ENCODE results near the gene EGR4.

EGR4 gene

GRCh38 chr2:73300926-73301325 lies 7.6 kb upstream of the EGR4 start:
- Histone ChIP-seq H3K27me3 (ENCODE audit: insufficient read depth, low read depth, severe bottlenecking) (peaks cover 4% of the 10 kb centered on the region), H3K9me3 (ENCODE audit: severe bottlenecking) (no peaks in the 10 kb centered on the region), H3K27ac (no peak overlapping the region), H3K4me3 (ENCODE audit: low read depth, low read length) (no peak overlapping the region), H3K36me3 (no peaks in the 10 kb centered on the region)
- no peak for DNase-seq
- TF ChIP-seq, protein P1, sequence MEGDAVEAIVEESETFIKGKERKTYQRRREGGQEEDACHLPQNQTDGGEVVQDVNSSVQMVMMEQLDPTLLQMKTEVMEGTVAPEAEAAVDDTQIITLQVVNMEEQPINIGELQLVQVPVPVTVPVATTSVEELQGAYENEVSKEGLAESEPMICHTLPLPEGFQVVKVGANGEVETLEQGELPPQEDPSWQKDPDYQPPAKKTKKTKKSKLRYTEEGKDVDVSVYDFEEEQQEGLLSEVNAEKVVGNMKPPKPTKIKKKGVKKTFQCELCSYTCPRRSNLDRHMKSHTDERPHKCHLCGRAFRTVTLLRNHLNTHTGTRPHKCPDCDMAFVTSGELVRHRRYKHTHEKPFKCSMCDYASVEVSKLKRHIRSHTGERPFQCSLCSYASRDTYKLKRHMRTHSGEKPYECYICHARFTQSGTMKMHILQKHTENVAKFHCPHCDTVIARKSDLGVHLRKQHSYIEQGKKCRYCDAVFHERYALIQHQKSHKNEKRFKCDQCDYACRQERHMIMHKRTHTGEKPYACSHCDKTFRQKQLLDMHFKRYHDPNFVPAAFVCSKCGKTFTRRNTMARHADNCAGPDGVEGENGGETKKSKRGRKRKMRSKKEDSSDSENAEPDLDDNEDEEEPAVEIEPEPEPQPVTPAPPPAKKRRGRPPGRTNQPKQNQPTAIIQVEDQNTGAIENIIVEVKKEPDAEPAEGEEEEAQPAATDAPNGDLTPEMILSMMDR (IDR thresholded peaks at IDR 0.05; ENCODE audit: low read depth, low read length): no peak

GRCh38 chr2:73297586-73297985 lies 4.2 kb upstream of the EGR4 start:
- H3K4me3 ChIP-seq (ENCODE audit: low read depth, low read length): no peak overlapping the region
- no peak for DNase-seq
- H3K27ac ChIP-seq: no peak overlapping the region
- TF ChIP-seq, protein P1 (IDR thresholded peaks at IDR 0.05; ENCODE audit: low read depth, low read length): no peak
- H3K9me3 ChIP-seq (ENCODE audit: severe bottlenecking): peaks cover 3% of the 10 kb centered on the region
- no peaks in the 10 kb centered on the region for H3K36me3 ChIP-seq
- peaks cover 33% of the 10 kb centered on the region for H3K27me3 ChIP-seq (ENCODE audit: insufficient read depth, low read depth, severe bottlenecking)

GRCh38 chr2:73297151-73297559 lies 3.8 kb upstream of the EGR4 start:
- TF ChIP-seq, protein P1 (IDR thresholded peaks at IDR 0.05; ENCODE audit: low read depth, low read length): no peak
- Histone ChIP-seq H3K9me3 (ENCODE audit: severe bottlenecking) (peaks cover 3% of the 10 kb centered on the region), H3K36me3 (no peaks in the 10 kb centered on the region), H3K4me3 (ENCODE audit: low read depth, low read length) (no peak overlapping the region), H3K27ac (no peak overlapping the region), H3K27me3 (ENCODE audit: insufficient read depth, low read depth, severe bottlenecking) (peaks cover 37% of the 10 kb centered on the region)
- DNase-seq: no peak

- Histone ChIP-seq H3K36me3 (no peaks in the 10 kb centered on the region), H3K9me3 (ENCODE audit: severe bottlenecking) (peaks cover 3% of the 10 kb centered on the region), H3K27ac (no peak overlapping the region), H3K4me3 (ENCODE audit: low read depth, low read length) (no peak overlapping the region), H3K27me3 (ENCODE audit: insufficient read depth, low read depth, severe bottlenecking) (peaks cover 50% of the 10 kb centered on the region)
- DNase-seq: no peak
- TF ChIP-seq, protein P1 (IDR thresholded peaks at IDR 0.05; ENCODE audit: low read depth, low read length): no peak
These were observed 2.5 kb upstream of the EGR4 start for GRCh38 chr2:73295751-73296400.

DNA sequence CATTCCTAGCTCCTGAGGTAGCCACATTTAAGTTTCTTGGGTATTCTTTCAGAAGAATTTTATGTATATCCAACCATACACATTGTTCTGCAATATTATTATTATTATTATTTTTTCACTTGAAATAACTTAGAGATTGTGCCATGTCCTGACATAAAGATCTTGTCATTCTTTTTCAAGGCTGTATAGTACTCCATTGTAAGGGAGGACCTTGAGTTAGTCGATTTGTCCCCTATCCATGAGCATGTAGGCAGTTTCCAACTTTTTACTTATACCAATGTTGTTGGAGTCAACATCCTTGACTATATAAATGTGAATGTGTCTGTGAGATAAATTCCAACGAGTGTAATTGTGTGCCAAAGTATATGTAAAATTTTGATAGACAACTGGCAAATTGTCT lies 891 bp upstream of the EGR4 start:
- Histone ChIP-seq H3K27ac (no peak overlapping the region), H3K9me3 (ENCODE audit: severe bottlenecking) (peaks cover 3% of the 10 kb centered on the region), H3K36me3 (no peaks in the 10 kb centered on the region), H3K27me3 (ENCODE audit: insufficient read depth, low read depth, severe bottlenecking) (peaks cover 56% of the 10 kb centered on the region), H3K4me3 (ENCODE audit: low read depth, low read length) (no peak overlapping the region)
- TF ChIP-seq, protein P1 (IDR thresholded peaks at IDR 0.05; ENCODE audit: low read depth, low read length): no peak
- no peak for DNase-seq

Measured in WERI-Rb-1 (cell line).